HG02852 (cell line): Measurements from ENCODE around the gene LOXL1.
"Not testable (repeated sequence)": the region's sequence is repeated elsewhere in the genome, so short reads cannot be mapped to it uniquely, and the experiment has no call there.

Source experiments
- ATAC-seq: cut with Tn5 transposase; IDR thresholded peaks from one replicate; pipeline ENCODE4 v1.9.1; 2021; ENCODE audit warnings: mild to moderate bottlenecking, moderate library complexity; ENCODE audit not compliant: unreplicated experiment

LOXL1 gene

DNA sequence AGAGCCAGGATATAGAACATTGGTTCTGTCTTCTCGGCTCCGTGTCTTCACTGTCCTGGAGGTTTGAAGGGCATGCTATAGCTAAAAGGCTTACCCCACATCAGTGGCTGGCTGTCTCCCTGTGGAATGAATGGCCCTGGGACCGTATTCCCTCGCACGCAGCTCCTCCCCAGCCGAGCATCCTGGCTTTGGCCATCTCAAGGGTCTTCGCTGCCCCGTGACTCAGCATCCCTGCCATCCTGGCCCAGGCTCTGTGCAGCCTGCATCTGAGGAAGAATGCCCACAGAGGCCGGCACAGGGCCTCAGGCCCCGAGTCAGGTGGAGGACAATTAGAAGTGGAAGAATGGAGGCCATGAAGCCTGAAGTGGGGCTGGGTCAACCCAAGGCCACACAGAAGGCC, 11.0 kb downstream of the LOXL1 start:
- no peak for ATAC-seq

DNA sequence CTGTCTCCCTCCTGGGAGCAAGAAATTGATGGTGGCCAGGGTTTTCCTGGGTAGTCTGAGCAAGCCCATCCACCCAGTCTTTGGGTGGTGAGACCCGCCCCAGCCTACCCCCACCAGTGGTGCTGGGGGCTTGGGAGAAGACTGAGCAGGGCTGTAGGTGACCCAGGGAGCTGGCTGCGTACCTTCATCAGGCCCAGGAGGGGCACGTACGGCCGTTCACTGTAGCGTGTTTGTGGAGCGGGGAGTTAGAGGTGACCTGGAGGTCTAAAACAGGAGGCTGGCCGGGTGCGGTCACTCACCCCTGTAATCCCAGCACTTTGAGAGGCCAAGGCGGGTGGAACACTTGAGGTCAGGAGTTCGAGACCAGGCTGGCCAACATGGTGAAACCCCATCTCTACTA, 11.5 kb downstream of the LOXL1 start:
- no peak for ATAC-seq

DNA sequence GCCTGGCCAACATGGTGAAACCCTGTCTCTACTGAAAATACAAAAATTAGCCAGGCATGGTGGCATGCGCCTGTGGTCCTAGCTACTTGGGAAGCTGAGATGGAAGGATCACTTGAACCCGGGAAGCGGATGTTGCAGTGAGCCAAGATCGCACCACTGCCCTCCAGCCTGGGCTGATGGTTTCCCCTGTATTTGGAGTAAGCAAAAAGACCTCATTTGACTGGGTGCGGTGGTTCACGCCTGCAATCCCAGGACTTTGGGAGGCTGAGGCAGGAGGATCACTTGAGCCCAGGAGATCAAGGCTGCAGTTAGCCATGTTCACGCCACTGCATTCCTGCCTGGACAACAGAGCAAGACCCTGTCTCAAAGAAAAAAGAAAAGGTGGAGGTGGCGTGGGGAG, 12.3 kb downstream of the LOXL1 start:
- ATAC-seq: not testable (repeated sequence)

DNA sequence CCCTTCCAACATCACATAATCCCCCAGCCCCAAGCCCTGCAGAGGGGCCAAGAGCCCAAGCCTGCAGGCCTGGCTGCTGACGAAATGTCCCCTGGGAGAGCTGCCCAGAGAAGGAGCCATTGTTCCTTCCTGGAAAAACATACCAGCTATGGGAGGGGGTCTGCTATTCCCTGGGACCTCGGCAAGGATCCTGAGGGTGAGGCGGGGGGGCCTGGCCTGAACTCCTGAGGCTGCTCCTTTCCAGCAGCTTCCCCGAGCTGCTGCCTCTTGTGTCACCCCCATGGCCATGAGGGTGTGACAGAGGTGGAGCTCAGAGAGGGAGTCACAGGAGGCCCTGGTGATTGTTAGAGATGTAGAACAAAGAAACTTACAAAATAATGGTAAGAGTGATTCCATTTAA, 12.9 kb downstream of the LOXL1 start:
- no peak for ATAC-seq

DNA sequence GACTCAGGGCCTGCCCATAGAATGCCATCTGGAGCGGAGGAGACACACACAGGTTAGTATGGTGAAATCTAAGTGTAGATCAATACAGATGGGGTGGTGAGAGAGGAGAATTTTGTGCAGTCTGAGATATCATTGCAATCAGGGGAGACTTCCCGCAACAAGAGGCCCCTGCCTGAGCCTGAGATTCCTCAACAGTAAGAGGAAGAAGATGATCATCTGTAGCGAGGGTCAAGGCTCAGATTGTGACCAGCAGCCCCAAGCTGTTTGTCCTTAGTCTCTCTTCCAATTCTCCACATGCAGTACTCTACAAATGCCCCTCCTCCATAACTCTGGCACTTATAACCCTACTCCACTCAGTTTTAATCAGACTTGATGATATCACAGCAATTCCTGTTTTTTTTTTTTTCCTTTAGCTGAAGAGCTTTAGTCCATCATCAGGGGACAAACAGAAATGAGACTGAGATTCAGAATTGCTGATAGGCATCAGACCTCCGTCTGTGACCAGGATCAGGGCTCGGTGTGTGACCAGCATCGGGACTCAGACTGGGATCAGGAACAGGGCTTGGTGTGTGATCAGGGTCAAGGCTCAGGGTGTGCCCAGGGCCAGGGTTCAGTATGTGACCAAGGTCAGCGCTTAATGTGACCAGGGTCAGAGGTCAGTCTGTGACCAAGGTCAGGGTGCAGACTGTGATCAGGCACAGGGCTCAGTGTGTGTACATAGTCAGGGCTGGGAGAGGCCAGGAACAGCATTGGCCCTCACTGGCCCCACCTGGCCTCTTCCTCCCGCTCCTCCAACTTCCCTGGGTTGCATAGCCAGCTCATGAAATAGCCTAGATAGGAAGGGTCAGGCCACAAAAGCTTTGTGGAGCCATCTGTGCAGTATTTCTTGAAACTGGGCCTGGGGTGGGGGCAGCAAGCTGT, 14.1 kb downstream of the LOXL1 start:
- ATAC-seq: no peak

DNA sequence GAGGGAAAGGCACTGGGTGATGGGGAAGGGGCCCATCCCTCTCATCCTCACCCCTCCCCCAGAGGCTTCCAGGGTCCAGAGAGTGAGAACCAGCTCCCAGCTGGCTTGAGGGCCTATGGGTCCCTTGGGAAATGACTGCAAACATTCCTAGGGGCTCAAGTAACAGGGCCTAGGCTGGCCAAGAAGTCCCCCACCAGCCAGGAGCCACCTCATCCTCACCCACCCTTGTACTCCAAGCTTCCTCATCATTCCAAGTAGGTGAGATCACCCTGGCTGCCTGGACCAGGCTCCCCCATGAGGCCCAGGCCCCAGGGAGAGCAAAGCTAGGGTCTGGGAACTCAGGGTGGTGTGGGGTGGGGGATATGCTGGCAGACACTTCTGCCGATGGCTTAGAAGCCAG, 14.8 kb downstream of the LOXL1 start:
- ATAC-seq: no peak

DNA sequence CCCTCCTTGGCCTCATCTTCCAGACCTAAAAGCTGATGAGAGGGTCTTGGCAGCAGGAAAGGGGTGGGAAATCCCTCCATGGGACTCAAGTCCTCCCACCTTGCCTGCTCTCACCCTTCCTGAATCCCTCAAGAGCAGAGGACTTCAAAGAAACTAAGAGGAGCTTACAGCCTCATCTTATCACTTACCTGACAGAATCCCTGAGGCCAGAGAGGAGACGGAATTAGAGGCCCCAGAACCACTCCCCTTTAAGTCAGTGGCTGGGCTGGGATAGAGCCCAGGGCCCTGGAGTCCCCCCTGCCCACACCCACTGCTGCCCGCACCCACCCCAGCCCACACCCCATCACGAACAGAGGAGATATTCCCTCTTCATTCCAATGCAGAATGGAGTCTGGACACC, 15.2 kb downstream of the LOXL1 start:
- no peak for ATAC-seq

DNA sequence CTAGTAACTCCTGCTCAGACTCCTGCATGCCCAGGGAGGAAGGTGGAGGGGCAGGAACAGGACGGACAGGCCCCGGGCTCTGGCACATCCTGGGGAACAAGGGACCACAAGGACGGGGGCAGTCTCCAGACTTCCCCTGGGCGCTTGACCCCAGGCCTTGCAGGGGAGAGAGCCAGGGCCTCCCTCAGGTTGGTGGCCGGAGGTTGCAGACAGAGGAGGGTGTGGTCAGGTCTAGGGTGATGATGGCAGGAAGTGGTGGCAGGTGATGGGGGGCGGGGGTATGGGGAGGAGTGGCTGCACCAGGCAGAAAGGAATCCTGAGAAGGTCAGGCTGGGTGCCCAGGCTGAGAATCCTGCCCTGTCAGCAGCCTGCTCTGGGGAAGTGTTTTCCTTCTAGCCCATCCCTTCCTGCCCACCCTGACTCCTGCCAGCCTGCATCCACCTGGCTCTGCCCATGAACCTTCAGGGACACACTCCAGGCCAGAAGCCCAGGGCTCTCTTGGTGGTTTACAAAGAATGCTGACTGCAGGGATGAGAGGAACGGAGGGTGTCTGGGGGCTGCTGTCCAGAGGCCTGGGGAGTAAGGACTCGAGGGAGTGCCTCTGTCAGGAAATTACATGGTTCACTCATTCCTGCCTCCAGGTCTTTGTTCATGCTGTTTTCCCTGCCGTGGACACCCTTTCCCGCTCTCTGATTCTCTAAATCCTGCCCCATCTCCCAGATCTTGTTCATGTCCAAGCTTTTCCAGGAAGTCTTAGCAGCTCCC, 15.8 kb downstream of the LOXL1 start:
- no peak for ATAC-seq

DNA sequence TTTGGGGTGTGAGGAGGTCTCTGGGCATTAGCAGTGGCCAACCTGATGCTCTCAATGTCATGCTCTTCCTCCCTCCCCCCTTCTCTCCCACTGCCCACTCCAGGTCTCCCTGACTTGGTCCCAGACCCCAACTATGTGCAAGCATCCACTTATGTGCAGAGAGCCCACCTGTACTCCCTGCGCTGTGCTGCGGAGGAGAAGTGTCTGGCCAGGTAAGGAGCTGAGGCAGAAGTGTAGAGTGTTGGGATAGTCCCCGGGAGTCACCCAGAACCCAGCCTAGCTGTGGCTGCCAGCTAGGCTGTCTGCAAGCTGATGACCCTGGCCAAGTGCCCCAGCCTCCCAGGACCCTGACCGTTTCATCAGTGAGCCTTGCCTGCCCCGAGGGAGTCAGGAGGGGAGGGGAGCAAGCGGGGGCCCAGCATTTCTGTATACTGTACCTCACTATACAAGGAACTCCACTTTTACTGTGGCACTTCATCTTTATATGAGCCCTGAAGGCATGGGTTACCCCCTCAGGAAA, 16.5 kb downstream of the LOXL1 start:
- ATAC-seq: no peak

DNA sequence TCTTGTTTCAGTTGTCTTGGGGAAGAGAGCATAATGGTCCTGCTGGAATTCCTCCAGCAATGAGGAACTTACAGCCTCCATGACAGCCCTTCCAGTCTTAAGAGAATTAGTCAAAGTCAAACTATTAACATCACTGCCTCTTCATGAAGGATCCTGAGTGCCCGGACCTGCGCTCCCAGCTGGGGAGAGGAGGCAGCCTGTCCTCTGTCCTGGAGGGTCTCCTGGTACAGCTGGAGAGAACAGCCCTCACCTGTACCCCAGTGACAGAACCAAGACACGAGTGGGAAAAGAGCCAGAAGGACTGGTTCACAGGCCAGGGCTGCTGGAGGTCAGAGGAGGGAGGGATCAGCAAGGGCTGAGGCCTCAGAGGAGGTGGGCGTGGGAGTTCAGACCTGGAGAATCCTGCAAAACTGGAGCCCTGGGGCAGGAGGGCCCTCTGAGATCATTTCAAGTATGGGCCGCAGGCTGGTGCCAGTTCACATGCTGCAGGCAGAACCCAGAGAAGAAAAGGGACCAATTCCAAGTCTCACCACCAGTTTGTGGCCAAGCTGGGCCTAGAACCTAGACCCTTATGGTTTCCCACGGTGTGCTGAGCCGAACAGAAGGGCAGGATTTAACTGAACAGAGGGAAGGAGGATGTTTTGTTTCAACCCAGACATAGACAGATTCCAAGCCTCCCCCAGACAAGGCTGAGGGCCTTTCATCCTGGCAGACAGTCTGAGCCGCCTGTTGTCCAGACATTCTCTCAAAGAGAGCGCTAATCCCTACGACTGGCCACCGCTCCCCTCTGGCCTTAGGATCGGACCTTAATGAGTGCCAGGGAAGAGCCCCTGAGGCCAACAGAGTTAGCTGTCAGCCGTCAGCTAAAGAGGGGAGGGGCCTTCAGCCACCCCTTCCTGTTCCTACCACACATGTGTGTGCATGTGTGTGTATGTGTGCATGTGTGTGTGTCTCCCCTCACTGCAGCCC, 18.2 kb downstream of the LOXL1 start:
- no peak for ATAC-seq

DNA sequence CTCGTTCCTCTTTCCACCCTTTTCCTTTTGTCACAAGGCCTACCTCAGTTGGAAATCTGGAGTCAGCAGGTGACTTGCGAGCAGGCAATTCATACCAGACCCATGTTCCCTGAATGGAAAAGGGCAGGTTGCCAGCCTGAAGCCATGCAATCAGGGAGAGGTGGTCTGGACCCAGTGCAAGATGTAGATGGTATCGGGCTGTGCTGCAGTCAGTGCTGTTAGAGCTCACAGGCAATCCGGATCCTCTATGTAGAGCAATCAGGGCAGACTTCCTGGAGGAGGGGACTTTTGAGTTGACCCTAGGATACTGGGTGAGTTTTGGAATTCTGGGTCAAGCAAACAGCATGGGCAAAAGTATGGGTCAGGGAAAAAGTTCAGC, 18.9 kb downstream of the LOXL1 start:
- ATAC-seq: no peak

DNA sequence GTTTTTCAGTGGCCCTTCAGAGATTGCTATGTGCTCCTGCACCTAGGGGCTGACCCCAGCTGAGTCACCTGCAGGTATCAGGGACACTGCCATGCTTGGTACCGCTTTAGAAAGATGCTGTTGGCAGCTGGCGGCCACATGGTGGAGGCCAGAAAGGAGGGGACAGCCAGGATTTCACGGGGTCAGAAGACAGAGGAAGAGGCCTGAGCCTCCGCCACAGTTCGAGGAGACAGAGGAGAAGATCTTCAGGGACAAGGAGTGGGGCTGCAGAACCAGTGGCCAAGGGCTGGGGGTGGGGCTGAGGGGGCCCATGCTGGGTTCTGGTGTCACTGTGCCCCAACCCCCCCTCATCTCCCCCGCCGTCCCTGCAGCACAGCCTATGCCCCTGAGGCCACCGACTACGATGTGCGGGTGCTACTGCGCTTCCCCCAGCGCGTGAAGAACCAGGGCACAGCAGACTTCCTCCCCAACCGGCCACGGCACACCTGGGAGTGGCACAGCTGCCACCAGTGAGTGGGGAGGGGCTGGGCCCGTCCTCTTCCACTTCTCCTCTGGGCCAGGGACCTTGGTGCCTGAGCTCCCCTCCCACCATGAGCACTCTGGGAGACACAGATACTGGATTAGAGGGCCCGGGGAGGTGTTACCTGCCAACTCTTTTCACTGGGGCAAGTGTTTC, 19.9 kb downstream of the LOXL1 start:
- ATAC-seq: no peak

DNA sequence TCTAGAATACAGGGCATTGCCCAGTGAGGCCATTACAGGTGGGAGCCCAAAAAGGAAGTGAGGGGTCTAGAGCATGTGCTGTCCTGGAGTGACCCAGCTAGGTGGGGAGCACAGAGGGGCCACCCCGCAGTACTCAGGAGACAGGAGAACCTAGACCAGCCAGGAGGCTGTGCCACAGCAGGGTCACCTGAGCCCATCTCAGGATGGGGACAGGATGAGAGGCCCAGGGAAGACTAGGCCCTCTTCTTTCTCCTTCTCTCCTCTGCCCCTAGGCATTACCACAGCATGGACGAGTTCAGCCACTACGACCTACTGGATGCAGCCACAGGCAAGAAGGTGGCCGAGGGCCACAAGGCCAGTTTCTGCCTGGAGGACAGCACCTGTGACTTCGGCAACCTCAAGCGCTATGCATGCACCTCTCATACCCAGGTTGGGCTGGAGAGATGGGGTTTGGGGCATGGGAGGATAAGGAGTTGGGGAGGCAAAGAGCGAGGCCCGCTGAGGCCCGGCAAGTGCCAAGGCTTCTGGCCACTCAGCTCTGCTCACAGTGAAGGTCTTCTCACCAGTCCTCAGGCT, 20.6 kb downstream of the LOXL1 start:
- ATAC-seq: no peak

DNA sequence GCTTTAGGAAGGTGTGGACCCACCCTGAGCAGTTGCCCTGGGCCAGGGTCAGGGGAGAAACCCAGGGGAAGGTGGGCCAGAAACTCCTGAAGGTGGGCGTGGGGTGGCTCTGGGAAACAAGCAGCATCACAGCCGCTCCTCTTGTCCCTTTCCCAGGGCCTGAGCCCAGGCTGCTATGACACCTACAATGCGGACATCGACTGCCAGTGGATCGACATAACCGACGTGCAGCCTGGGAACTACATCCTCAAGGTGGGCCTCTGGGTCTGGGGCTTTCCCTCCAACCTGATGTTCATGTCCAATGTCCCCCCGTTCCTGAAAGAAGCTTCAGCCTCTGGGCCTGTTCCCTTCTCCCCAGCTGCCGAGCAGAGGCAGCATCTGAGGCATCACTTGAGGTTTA, 21.4 kb downstream of the LOXL1 start:
- ATAC-seq: no peak

DNA sequence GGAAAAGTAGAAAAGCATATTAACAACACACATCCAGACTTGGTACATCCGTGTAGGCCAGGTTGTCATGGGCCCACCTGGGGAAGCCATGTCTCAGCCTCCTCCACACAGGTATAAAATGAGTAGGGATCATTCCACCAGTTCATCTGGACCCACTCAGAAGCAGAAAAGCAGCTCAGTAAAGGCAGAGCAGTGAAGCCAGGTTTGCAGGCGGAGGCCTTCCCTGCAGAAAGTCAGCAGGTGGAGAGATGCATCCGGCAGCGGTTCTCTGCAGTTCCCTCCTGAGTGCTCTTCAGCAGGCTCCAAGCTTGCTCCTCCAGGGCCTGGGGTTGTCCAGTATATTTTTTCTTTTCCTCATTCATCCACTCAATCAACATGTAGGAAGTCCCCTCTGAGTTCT, 22.1 kb downstream of the LOXL1 start:
- ATAC-seq: no peak

DNA sequence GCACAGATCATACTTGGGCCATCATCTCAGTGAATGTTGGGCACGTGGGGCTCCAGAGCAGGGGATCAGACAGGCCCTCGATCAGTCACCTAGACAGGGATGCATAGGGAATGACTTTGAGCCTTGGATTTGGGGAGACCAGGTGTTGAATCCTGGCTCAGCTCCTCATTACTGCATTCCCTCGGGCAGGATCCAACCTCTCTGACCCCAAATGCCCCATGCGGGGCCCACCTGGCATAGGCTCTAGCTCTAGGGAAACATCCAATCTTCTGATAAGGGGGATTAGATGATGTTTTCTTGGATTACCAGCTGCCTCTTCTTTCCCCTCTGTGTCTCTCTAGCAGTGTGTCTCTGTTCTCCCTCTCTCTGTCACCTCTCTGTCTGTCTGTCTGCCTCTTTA, 22.7 kb downstream of the LOXL1 start:
- no peak for ATAC-seq

DNA sequence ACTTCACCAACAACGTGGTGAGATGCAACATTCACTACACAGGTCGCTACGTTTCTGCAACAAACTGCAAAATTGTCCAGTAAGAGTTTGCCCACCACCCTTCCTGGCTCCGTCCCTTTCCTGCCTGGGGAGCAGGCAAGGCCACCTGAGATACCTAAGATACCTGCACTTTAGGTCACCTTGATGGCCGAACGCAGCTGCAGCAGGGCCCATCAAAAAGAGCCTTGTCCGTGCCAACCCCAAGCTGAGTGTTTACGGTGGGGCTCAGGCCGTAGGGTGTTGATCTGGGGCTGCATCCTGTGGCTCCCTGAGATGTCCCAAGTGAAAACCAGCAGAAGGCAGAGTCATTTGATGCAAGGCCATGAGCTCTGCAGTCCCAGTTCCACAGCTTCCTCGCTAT, 23.2 kb downstream of the LOXL1 start:
- no peak for ATAC-seq

DNA sequence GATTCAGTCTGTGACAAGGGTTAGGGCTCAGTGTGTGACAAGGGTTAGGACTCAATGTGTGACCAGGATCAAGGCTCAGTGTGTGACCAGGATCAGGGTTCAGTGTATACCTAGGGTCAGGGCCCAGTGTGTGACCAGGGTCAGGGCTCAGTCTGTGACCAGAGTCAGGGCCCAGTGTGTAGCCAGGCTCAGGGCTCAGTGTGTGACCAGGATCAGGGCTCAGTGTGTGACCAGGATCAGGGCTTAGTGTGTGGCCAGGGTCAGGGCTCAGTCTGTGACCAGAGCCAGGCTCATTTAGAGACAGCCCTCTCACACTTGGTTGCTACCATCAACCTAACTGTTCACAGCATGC, 24.2 kb downstream of the LOXL1 start:
- ATAC-seq: no peak

DNA sequence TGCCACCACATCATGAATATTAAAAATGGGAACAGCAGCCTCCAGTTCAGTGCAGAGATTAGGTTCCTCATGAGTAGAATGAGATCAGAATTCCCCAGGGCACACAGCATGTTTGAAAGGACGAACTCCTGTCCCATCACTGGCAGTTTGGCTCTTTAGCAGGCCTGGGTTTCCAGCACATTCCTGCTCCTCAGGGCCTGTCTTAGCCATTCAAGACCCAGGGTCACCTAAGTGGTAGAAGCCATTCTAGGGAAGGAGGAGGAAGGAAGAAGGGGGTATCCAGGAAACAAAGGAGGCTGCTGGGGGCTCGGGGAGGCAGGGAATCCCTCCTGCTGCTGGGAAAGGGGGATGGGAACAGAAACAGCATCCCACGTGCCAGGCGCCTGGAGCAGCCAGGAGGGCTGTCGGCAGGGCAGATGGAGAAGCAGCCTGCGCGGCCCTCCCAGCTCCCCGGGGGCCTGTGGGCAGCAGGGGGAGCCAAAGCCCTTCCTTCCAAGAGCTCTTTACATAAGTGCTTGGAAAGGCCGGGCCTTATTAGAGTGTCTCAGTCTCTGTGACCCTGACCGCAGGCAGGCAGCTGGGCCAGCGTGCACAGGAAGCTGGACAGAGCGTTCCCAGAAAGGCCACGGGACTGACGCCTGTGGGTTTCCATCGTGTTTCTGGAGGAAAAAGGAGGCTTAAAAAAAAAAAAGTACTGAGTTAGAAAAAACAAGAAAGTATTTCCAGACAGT, 24.7 kb downstream of the LOXL1 start:
- no peak for ATAC-seq
